ENCODE measurements around the gene ABHD4. TPM values are rescaled to one million over a fixed set of nuclear protein-coding genes. Genes with fewer than 3 reads are reported as not detected.

The ABHD4 gene
- total and polyA plus RNA-seq, 10 of the 15 experiments (the other 5 are each of a cell fraction or from before 2014, with no cell fraction given): 5.4 to 28.7 (median 10.8) TPM

- Histone ChIP-seq H3K9ac (ENCODE audit: control insufficient read depth, insufficient read depth, low read length) (no peak overlapping the region), H3K27ac (ENCODE audit: control insufficient read depth, insufficient read depth) (no peak overlapping the region), H4K20me1 (ENCODE audit: control insufficient read depth, insufficient read depth) (no peaks in the 10 kb centered on the region), H3K36me3 (ENCODE audit: control insufficient read depth in 2 of 2, insufficient read depth in 2 of 2, low read length in 1 of 2) (peaks cover 2 to 11% of the 10 kb centered on the region in 2 experiments; a peak in 3 of 4 replicates), H3K9me3 (replicated peaks; ENCODE audit: control insufficient read depth, insufficient read depth, low read length) (no peaks in the 10 kb centered on the region), H3K4me1 (ENCODE audit: control insufficient read depth, insufficient read depth, low read length) (peaks cover 8% of the 10 kb centered on the region), H3K79me2 (ENCODE audit: control insufficient read depth, insufficient read depth, low read length) (no peaks in the 10 kb centered on the region), H2AFZ (ENCODE audit: control insufficient read depth, low read depth, low read length) (no peak overlapping the region), H3K27me3 (replicated peaks in 1 of 2; ENCODE audit: control insufficient read depth in 2 of 2, insufficient read depth in 2 of 2, low read length in 1 of 2) (no peaks in the 10 kb centered on the region), H3K4me3 (no peak overlapping the region), H3K4me2 (ENCODE audit: control insufficient read depth, insufficient read depth) (no peak overlapping the region)
- intact Hi-C loops (cut with micrococcal nuclease; ENCODE audit: unreplicated experiment) (no loop called here), in situ Hi-C loops (cut with MboI) (no loop called here)
- no TSS peak for BruUV-seq (replicated peaks)
- TF ChIP-seq NFYB (IDR thresholded peaks at IDR 0.05; ENCODE audit: insufficient read depth, low read depth, low read length) (no peak), MTA3 (IDR thresholded peaks at IDR 0.05; ENCODE audit: borderline replicate concordance, low read length) (no peak), CREB1 (IDR thresholded peaks at IDR 0.05; ENCODE audit: low read depth) (no peak), GATAD2B (conservative IDR thresholded peaks at IDR 0.05; ENCODE audit: low read depth) (no peak), BCL11A (IDR thresholded peaks at IDR 0.05; ENCODE audit: low read depth, low read length) (no peak), E4F1 (IDR thresholded peaks at IDR 0.05; ENCODE audit: borderline replicate concordance, partially characterized antibody) (no peak), TCF7 (IDR thresholded peaks at IDR 0.05; ENCODE audit: borderline replicate concordance) (no peak), RELA (IDR thresholded peaks at IDR 0.05; ENCODE audit: borderline replicate concordance, partially characterized antibody) (no peak), SRF (IDR thresholded peaks at IDR 0.05; ENCODE audit: low read depth in 2 of 2, low read length in 2 of 2) (no peak), ETV6 (conservative IDR thresholded peaks at IDR 0.05 in 1 of 2, IDR thresholded peaks at IDR 0.05 in 1 of 2; ENCODE audit: borderline replicate concordance in 1 of 2, low read depth in 1 of 2) (no peak)
- FAIRE-seq (no peak), DNase-seq (ENCODE audit: low read depth, low spot score) (no peak), ATAC-seq (no peak)
- WGBS (ENCODE audit: insufficient coverage, insufficient replicate concordance, low lambda C conversion rate, missing lambda C conversion rate): 95% methylated on average over 6 of the region's 6 CpGs
- RAD21 ChIA-PET (ENCODE audit: unreplicated experiment): no interaction called here
- POLR2A ChIA-PET: no interaction called here
- CTCF ChIA-PET: interaction anchor here (1.9 kb wide), 1 partner anchor 15 kb away, joined by 6 read pairs; no protein-coding TSS in a partner anchor
- SMC1A ChIA-PET (ENCODE audit: uncharacterized antibody, unreplicated experiment): no interaction called here
Observed at GRCh38 chr14:22606380-22606779, 8.3 kb downstream of the ABHD4 start.
